Activated CD8-positive, alpha-beta T cell treated with anti-CD3 and anti-CD28 coated beads for 36 hours (primary cell): ENCODE measurements around the gene CTSC. TPM values are rescaled to one million over a fixed set of nuclear protein-coding genes. Genes with fewer than 3 reads are reported as not detected.

Experiments used
- ATAC-seq: fragments of 200-7000 bp; cut with Tn5 transposase; one replicate; pipeline ENCODE4 v1.10.0; 2021; ENCODE audit warnings: mild to moderate bottlenecking, moderate library complexity
- CTCF ChIA-PET: fragments of 350-600 bp; sonication (Branson Sonifier 250); formaldehyde crosslinking; loops from one replicate; lab custom pipeline; 2021; ENCODE audit warnings: antibody characterized with exemption; lab: Charles Lee
- POLR2A ChIA-PET: fragments of 350-600 bp; sonication (Branson Sonifier 250); formaldehyde crosslinking; loops from one replicate; lab custom pipeline; 2021; ENCODE audit warnings: antibody characterized with exemption; lab: Charles Lee
- DNase-seq: peaks from one replicate; pipeline ENCODE4 v3.0.0-alpha.2; 2020
- H3K27ac Mint-ChIP-seq: one replicate; pipeline ENCODE4 v1.8.0; 2021; ENCODE audit warnings: mild to moderate bottlenecking, mixed read lengths
- H3K27me3 Mint-ChIP-seq: one replicate; pipeline ENCODE4 v1.8.0; 2021; ENCODE audit warnings: mixed read lengths
- H3K36me3 Mint-ChIP-seq: one replicate; pipeline ENCODE4 v1.8.0; 2021; ENCODE audit warnings: low read depth, mixed read lengths
- H3K4me1 Mint-ChIP-seq: one replicate; pipeline ENCODE4 v1.8.0; 2021; ENCODE audit warnings: low read depth, mixed read lengths
- H3K4me3 Mint-ChIP-seq: one replicate; pipeline ENCODE4 v1.8.0; 2021; ENCODE audit warnings: mild to moderate bottlenecking, moderate library complexity, mixed read lengths
- H3K9me3 Mint-ChIP-seq: one replicate; pipeline ENCODE4 v1.8.0; 2021; ENCODE audit warnings: mixed read lengths
- intact Hi-C: fragments of 100-400 bp; cut with micrococcal nuclease; formaldehyde crosslinking; loops from one replicate; pipeline ENCODE4 v1.10.0; 2022
- total RNA-seq, 2 experiments: library from RNA; stranded (reverse); gene quantifications; one replicate each; pipeline ENCODE4 v1.2.3, GENCODE V29; 2021
- TF ChIP-seq, protein P1 (sequence below): fragments of 200-600 bp; IDR thresholded peaks from one replicate; pipeline ENCODE4 v1.8.0; 2022; ENCODE audit warnings: antibody characterized with exemption, mild to moderate bottlenecking

The CTSC gene
- total RNA-seq, 2 experiments from 2014 or later, result 59.8 to 70.0 TPM

- intact Hi-C loops, result no loop called here
- H3K27me3 Mint-ChIP-seq, result no peaks in the 10 kb centered on the region
Observed at GRCh38 chr11:88282747-88283515, 54.6 kb downstream of the CTSC start.

GRCh38 chr11:88281317-88281712, 56.2 kb downstream of the CTSC start:
- Mint-ChIP-seq H3K27me3 (no peaks in the 10 kb centered on the region), H3K4me1 (no peaks in the 10 kb centered on the region), H3K27ac (no peak overlapping the region), H3K36me3 (peaks cover 15% of the 10 kb centered on the region), H3K4me3 (no peak overlapping the region), H3K9me3 (peaks cover 3% of the 10 kb centered on the region)
- intact Hi-C loops, result no loop called here
- no peak for DNase-seq
- ChIA-PET POLR2A (no interaction called here), CTCF (interaction anchor here (1.0 to 1.5 kb wide), 2 partner anchors 203 to 263 kb away, joined by 3 read pairs; no protein-coding TSS in a partner anchor)
- TF ChIP-seq, protein P1, sequence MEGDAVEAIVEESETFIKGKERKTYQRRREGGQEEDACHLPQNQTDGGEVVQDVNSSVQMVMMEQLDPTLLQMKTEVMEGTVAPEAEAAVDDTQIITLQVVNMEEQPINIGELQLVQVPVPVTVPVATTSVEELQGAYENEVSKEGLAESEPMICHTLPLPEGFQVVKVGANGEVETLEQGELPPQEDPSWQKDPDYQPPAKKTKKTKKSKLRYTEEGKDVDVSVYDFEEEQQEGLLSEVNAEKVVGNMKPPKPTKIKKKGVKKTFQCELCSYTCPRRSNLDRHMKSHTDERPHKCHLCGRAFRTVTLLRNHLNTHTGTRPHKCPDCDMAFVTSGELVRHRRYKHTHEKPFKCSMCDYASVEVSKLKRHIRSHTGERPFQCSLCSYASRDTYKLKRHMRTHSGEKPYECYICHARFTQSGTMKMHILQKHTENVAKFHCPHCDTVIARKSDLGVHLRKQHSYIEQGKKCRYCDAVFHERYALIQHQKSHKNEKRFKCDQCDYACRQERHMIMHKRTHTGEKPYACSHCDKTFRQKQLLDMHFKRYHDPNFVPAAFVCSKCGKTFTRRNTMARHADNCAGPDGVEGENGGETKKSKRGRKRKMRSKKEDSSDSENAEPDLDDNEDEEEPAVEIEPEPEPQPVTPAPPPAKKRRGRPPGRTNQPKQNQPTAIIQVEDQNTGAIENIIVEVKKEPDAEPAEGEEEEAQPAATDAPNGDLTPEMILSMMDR, result no peak
- no peak for ATAC-seq

More at GRCh38 chr11:88282747-88283515, 54.6 kb downstream of the CTSC start:
- POLR2A ChIA-PET, result no interaction called here
- Mint-ChIP-seq H3K36me3 (peaks cover 23% of the 10 kb centered on the region), H3K4me3 (no peak overlapping the region), H3K27ac (no peak overlapping the region), H3K4me1 (no peaks in the 10 kb centered on the region), H3K9me3 (peaks cover 3% of the 10 kb centered on the region)
- ATAC-seq (no peak), DNase-seq (no peak)
- TF ChIP-seq, protein P1, result no peak
- CTCF ChIA-PET, result interaction anchor here (1.4 kb wide), 1 partner anchor 269 kb away, joined by 4 read pairs; no protein-coding TSS in a partner anchor

DNA sequence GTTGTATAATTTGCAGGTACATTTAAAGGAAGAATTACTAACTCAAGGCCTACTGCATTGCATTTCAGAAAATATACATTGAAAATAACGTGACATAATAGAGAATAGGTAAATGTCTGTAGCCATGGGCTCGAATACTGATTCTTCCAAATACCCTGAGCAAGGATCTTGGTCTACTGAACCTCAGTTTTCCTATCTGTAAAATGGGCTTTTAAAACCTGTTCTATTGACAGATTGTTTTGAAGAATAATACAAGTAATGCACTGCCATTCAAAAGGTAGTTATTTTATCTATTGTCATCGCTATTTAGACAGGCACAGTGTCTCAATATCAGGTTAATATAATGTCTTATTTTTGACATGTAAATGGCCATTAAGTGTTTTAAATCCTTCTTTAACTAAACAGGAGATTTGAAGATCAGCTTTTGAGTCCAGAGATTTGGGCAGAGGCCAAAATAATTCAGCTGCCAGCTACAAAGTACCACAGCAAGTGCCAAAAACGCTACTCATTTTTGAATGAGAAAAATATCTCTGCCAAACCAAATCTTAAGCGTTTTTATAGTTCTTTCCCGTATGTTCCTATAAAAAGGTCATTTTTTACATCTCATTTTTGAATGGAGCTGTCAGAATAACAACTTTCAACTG, 56.7 kb downstream of the CTSC start:
- ChIA-PET CTCF (interaction anchor here (1.0 to 1.5 kb wide), 2 partner anchors 204 to 263 kb away, joined by 3 read pairs; no protein-coding TSS in a partner anchor), POLR2A (no interaction called here)
- ATAC-seq (no peak), DNase-seq (no peak)
- H3K9me3 Mint-ChIP-seq, result peaks cover 3% of the 10 kb centered on the region
- peaks cover 15% of the 10 kb centered on the region for H3K36me3 Mint-ChIP-seq
- H3K27ac Mint-ChIP-seq, result no peak overlapping the region
- no peaks in the 10 kb centered on the region for H3K27me3 Mint-ChIP-seq
- TF ChIP-seq, protein P1, result no peak
- no peaks in the 10 kb centered on the region for H3K4me1 Mint-ChIP-seq
- intact Hi-C loops, result no loop called here
- no peak overlapping the region for H3K4me3 Mint-ChIP-seq

DNA sequence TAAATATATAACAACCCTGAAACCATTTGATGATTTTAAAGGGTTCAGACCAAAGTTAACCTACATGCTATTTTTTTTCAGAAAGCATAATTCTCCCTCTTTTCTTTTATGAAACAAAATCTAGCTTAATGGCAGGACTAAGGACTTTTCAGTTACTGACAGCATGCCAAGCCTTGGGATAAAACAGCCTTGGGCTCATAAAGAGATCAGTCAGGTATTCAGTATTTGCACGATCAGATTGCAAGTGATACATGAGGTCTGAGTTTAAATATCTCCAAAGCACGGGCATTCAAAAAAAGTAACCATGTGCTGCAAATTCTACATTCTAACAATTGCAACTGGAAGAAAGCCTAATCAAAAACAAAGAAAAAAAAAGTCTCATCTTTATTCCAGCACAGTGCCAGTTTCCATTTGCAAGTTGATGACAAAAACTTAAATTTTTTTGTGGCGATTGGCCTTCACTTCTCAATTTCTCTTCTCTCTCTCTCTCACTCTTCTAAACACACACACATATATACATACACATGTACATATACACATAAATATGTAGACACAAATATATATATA, 60.1 kb downstream of the CTSC start:
- Mint-ChIP-seq H3K4me3 (no peak overlapping the region), H3K36me3 (peaks cover 8% of the 10 kb centered on the region), H3K27me3 (no peaks in the 10 kb centered on the region), H3K27ac (no peak overlapping the region), H3K4me1 (no peaks in the 10 kb centered on the region), H3K9me3 (peaks cover 3% of the 10 kb centered on the region)
- ATAC-seq, result no peak
- TF ChIP-seq, protein P1, result no peak
- ChIA-PET POLR2A (no interaction called here), CTCF (no interaction called here)
- no peak for DNase-seq
- intact Hi-C loops, result no loop called here
